ENCODE results near the gene NALCN. TPM values are rescaled to one million over a fixed set of nuclear protein-coding genes. Genes with fewer than 3 reads are reported as not detected.

The NALCN gene
- total RNA-seq, 1 donor from 2014 or later = 0.83 TPM

DNA sequence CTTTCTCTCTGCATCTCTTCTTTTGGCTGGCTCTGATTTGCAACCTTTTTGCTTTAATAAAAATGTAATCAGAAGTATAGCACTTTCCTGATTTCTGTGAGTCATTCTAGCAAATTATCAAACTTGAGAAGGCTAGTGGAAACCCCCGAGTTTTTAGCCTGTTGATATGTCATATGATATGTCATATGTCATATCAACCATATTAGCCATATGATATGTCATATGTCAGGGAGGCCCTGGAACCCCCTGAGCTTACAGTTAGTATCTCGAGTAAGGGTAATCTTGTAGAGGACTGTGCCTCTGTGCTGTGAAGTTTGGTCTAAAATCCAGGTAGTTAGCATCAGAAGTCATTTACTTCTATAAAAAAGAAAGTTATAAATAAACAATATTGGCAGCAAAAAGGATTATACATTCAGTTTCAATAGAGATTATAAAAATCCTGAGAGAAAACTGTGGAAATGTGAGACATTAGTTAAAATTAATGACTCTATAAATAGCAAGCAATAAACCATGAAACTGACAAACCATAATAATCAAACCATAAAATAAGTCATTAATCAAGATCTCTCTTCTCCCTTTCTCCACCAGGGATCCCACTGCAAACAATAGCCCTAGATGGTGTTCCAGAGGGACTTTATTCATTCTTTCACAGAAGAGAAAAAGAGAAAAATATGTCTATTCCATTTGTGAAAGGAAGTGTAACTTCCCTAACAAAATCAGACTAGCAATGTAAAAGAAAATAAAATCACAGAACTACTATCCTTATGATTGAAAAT, 167.4 kb downstream of the NALCN start:
- Histone ChIP-seq H3K4me1 (no peaks in the 10 kb centered on the region), H3K36me3 (no peaks in the 10 kb centered on the region), H3K4me3 (no peak overlapping the region), H3K27ac (no peak overlapping the region), H3K27me3 (ENCODE audit: low read depth) (no peaks in the 10 kb centered on the region), H3K9me3 (peaks cover 6% of the 10 kb centered on the region)
- DNase-seq (no peak), ATAC-seq (no peak)
- intact Hi-C loops (cut with DNase I) = no loop called here
- TF ChIP-seq, protein P1, sequence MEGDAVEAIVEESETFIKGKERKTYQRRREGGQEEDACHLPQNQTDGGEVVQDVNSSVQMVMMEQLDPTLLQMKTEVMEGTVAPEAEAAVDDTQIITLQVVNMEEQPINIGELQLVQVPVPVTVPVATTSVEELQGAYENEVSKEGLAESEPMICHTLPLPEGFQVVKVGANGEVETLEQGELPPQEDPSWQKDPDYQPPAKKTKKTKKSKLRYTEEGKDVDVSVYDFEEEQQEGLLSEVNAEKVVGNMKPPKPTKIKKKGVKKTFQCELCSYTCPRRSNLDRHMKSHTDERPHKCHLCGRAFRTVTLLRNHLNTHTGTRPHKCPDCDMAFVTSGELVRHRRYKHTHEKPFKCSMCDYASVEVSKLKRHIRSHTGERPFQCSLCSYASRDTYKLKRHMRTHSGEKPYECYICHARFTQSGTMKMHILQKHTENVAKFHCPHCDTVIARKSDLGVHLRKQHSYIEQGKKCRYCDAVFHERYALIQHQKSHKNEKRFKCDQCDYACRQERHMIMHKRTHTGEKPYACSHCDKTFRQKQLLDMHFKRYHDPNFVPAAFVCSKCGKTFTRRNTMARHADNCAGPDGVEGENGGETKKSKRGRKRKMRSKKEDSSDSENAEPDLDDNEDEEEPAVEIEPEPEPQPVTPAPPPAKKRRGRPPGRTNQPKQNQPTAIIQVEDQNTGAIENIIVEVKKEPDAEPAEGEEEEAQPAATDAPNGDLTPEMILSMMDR (IDR thresholded peaks at IDR 0.05) = no peak

GRCh38 chr13:101242720-101243119, 173.6 kb downstream of the NALCN start:
- DNase-seq = no peak
- no peaks in the 10 kb centered on the region for H3K36me3 ChIP-seq
- TF ChIP-seq, protein P1 (IDR thresholded peaks at IDR 0.05) = no peak
- no peaks in the 10 kb centered on the region for H3K27me3 ChIP-seq (ENCODE audit: low read depth)
- H3K4me3 ChIP-seq = no peak overlapping the region
- H3K27ac ChIP-seq = no peak overlapping the region
- ATAC-seq = no peak
- H3K4me1 ChIP-seq = no peaks in the 10 kb centered on the region
- intact Hi-C loops (cut with DNase I) = no loop called here
- H3K9me3 ChIP-seq = no peaks in the 10 kb centered on the region

DNA sequence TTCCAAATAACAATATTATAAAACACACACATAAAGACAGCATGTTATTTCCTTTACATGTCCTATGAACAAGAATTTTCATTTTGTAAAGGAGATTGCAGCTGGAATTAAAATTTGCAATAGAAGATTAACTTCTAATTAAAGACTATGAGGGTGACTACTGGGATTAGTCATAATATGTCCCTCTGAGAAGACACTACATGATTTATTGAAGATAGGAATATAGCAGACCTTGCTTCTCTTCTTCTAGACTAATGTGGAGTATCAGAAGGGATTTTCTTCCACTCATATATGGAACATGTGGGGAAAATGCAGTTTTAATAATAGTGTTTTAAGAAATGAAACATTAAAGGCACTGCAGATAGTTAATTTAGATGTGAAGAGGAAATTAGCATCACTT, 177.8 kb downstream of the NALCN start:
- no peaks in the 10 kb centered on the region for H3K36me3 ChIP-seq
- H3K9me3 ChIP-seq = no peaks in the 10 kb centered on the region
- intact Hi-C loops (cut with DNase I) = no loop called here
- DNase-seq (no peak), ATAC-seq (no peak)
- no peak overlapping the region for H3K27ac ChIP-seq
- no peaks in the 10 kb centered on the region for H3K27me3 ChIP-seq (ENCODE audit: low read depth)
- TF ChIP-seq, protein P1 (IDR thresholded peaks at IDR 0.05) = no peak
- H3K4me1 ChIP-seq = no peaks in the 10 kb centered on the region
- H3K4me3 ChIP-seq = no peak overlapping the region

DNA sequence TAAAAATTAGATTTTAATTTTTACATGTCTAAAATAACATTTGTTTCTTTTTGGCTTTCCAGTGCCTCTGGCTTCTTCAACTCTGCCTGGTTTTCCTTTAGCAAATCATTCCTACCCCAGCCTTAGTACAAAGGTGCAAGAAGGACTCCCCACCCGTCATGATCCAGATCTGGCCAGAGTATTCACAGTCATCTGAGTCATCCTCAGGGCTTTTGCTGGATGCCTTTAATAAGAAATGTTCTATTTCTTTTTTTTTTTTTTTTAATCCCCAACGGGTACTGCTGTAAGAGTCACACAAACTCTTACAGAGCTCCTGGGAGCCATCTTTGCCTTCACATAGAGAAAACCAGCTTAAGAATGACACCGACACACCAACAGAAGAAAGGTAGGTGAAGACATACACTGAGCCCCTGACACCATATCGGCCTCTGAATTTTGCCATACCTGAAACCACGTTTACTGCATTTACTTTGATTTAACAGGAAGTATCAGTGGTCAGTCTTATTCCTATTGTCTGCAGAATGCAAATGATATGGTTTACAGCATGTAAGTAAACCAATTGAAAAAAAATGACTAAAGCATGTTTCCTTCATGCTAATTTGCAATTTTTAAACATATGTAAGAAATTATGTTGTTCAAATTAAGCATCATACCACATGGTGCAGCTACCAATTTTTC, 184.4 kb downstream of the NALCN start:
- Histone ChIP-seq H3K9me3 (no peaks in the 10 kb centered on the region), H3K36me3 (no peaks in the 10 kb centered on the region), H3K27me3 (ENCODE audit: low read depth) (no peaks in the 10 kb centered on the region), H3K27ac (no peak overlapping the region), H3K4me1 (no peaks in the 10 kb centered on the region), H3K4me3 (no peak overlapping the region)
- no peak for ATAC-seq
- intact Hi-C loops (cut with DNase I) = no loop called here
- no peak for DNase-seq
- TF ChIP-seq, protein P1 (IDR thresholded peaks at IDR 0.05) = no peak

DNA sequence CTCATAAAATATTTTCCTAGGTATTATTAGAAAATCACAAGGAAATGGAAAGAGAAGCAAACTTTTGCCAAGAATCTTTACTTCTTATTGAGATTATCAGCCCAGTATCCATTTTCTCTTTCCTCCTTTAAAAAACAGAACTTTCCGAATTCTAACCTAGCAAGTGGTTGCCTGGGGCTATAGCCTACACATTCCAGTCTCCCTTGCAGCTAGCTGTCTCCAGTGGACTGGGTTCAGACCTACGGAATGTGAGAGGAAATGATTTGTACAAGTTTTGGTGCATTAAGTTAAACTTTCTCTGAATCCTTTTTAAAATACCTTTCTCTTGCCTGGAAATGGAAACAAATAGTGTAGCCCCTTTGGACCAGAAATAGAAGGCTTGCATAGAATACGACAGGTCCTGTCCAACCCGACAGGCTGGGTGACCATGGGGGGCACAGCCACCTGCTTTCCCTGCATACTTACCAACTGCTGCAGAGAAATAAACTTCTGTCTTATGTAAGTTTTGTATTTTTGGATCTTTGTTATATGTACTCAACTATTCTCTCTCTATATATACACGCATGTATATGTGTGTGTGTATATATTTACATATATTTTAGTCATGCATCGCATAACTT, 185.9 kb downstream of the NALCN start:
- TF ChIP-seq, protein P1 (IDR thresholded peaks at IDR 0.05) = no peak
- no peak for DNase-seq
- no peak overlapping the region for H3K27ac ChIP-seq
- intact Hi-C loops (cut with DNase I) = no loop called here
- ATAC-seq = no peak
- no peak overlapping the region for H3K4me3 ChIP-seq
- no peaks in the 10 kb centered on the region for H3K27me3 ChIP-seq (ENCODE audit: low read depth)
- no peaks in the 10 kb centered on the region for H3K9me3 ChIP-seq
- H3K4me1 ChIP-seq = no peaks in the 10 kb centered on the region
- H3K36me3 ChIP-seq = no peaks in the 10 kb centered on the region
